ENCODE data around the gene RRP8. TPM values are rescaled to one million over a fixed set of nuclear protein-coding genes. Genes with fewer than 3 reads are reported as not detected.

RRP8 gene
- total RNA-seq, 1 experiment from 2014 or later = 22.2 TPM

- in situ Hi-C loops (cut with HindIII; ENCODE audit: low sequenced_read_pairs) = no loop called here
Measured at GRCh38 chr11:6606471-6607189, 3.2 kb upstream of the RRP8 start.

GRCh38 chr11:6604790-6605189 lies 1.4 kb upstream of the RRP8 start:
- no peak for DNase-seq (ENCODE audit: low spot score)
- in situ Hi-C loops (cut with HindIII; ENCODE audit: low sequenced_read_pairs) = no loop called here

More at GRCh38 chr11:6606471-6607189, 3.2 kb upstream of the RRP8 start:
- DNase-seq (ENCODE audit: low spot score) = peak; percentile 57

- peak; percentile 73 for DNase-seq (ENCODE audit: low spot score)
- in situ Hi-C loops (cut with HindIII; ENCODE audit: low sequenced_read_pairs) = no loop called here
Measured at GRCh38 chr11:6604081-6604626, 738 bp upstream of the RRP8 start.

GRCh38 chr11:6602096-6602940 lies 1.1 kb downstream of the RRP8 start:
- in situ Hi-C loops (cut with HindIII; ENCODE audit: low sequenced_read_pairs) = no loop called here
- DNase-seq (ENCODE audit: low spot score) = no peak

- in situ Hi-C loops (cut with HindIII; ENCODE audit: low sequenced_read_pairs) = no loop called here
Measured at GRCh38 chr11:6601041-6601461, 2.4 kb downstream of the RRP8 start.

GRCh38 chr11:6599881-6600390 lies 3.5 kb downstream of the RRP8 start:
- in situ Hi-C loops (cut with HindIII; ENCODE audit: low sequenced_read_pairs) = no loop called here
- no peak for DNase-seq (ENCODE audit: low spot score)

More at GRCh38 chr11:6601041-6601461, 2.4 kb downstream of the RRP8 start:
- no peak for DNase-seq (ENCODE audit: low spot score)

GRCh38 chr11:6599449-6599848 lies 4.0 kb downstream of the RRP8 start:
- in situ Hi-C loops (cut with HindIII; ENCODE audit: low sequenced_read_pairs) = no loop called here

GRCh38 chr11:6598555-6598954 lies 4.9 kb downstream of the RRP8 start:
- in situ Hi-C loops (cut with HindIII; ENCODE audit: low sequenced_read_pairs) = no loop called here
- DNase-seq (ENCODE audit: low spot score) = no peak

More at GRCh38 chr11:6599449-6599848, 4.0 kb downstream of the RRP8 start:
- DNase-seq (ENCODE audit: low spot score) = no peak

GRCh38 chr11:6596239-6596877 lies 7.1 kb downstream of the RRP8 start:
- in situ Hi-C loops (cut with HindIII; ENCODE audit: low sequenced_read_pairs) = no loop called here
- peak; percentile 25 for DNase-seq (ENCODE audit: low spot score)

GRCh38 chr11:6594142-6594768 lies 9.2 kb downstream of the RRP8 start:
- no peak for DNase-seq (ENCODE audit: low spot score)
- in situ Hi-C loops (cut with HindIII; ENCODE audit: low sequenced_read_pairs) = no loop called here

- in situ Hi-C loops (cut with HindIII; ENCODE audit: low sequenced_read_pairs) = no loop called here
- no peak for DNase-seq (ENCODE audit: low spot score)
Measured at GRCh38 chr11:6588018-6588417, 15.4 kb downstream of the RRP8 start.

- in situ Hi-C loops (cut with HindIII; ENCODE audit: low sequenced_read_pairs) = no loop called here
- peak; percentile 88 for DNase-seq (ENCODE audit: low spot score)
Measured at GRCh38 chr11:6587360-6587953, 16.0 kb downstream of the RRP8 start.

GRCh38 chr11:6586434-6587359 lies 16.7 kb downstream of the RRP8 start:
- in situ Hi-C loops (cut with HindIII; ENCODE audit: low sequenced_read_pairs) = no loop called here
- no peak for DNase-seq (ENCODE audit: low spot score)

GRCh38 chr11:6584528-6584927 lies 18.9 kb downstream of the RRP8 start:
- in situ Hi-C loops (cut with HindIII; ENCODE audit: low sequenced_read_pairs) = no loop called here
- no peak for DNase-seq (ENCODE audit: low spot score)

- in situ Hi-C loops (cut with HindIII; ENCODE audit: low sequenced_read_pairs) = no loop called here
- no peak for DNase-seq (ENCODE audit: low spot score)
Measured at GRCh38 chr11:6583584-6583983, 19.8 kb downstream of the RRP8 start.

- no peak for DNase-seq (ENCODE audit: low spot score)
- in situ Hi-C loops (cut with HindIII; ENCODE audit: low sequenced_read_pairs) = no loop called here
Measured at GRCh38 chr11:6579681-6580080, 23.7 kb downstream of the RRP8 start.

- DNase-seq (ENCODE audit: low spot score) = no peak
- in situ Hi-C loops (cut with HindIII; ENCODE audit: low sequenced_read_pairs) = no loop called here
Measured at GRCh38 chr11:6578134-6578533, 25.3 kb downstream of the RRP8 start.

Measured in G401 (cell line).